Mesenchymal stem cell (in vitro differentiated cells and primary cell): Measurements from ENCODE around the gene SCAPER.
A peak's percentile ranks its signal among the peaks of the same experiment; 100 is the strongest.

ENCODE experiments used
- DNase-seq: peaks from one replicate; pipeline ENCODE4 v3.0.0-alpha.2; 2013
- H2AFZ ChIP-seq: one replicate; pipeline ENCODE4 v1.6.1; 2013; ENCODE audit warnings: low read depth, mild to moderate bottlenecking, control low read depth, inconsistent platforms, low read length, moderate library complexity
- H2AK5ac ChIP-seq: 2 replicates; pipeline ENCODE4 v1.6.1; 2013; ENCODE audit warnings: low read length, moderate library complexity, mild to moderate bottlenecking, inconsistent platforms; ENCODE audit not compliant: severe bottlenecking
- H2BK120ac ChIP-seq: one replicate; pipeline ENCODE4 v1.6.1; 2013; ENCODE audit warnings: low read depth, mild to moderate bottlenecking, inconsistent platforms, low read length, moderate library complexity
- H2BK12ac ChIP-seq, 2 experiments: one replicate each; pipeline ENCODE4 v1.6.1; 2013; ENCODE audit warnings: inconsistent platforms in 2 of 2, low read length in 2 of 2, mild to moderate bottlenecking in 2 of 2, moderate library complexity in 2 of 2, control low read depth in 1 of 2
- H2BK15ac ChIP-seq: one replicate; pipeline ENCODE4 v1.6.1; 2013; ENCODE audit warnings: mild to moderate bottlenecking, low read depth, inconsistent platforms; ENCODE audit not compliant: poor library complexity, severe bottlenecking
- H2BK5ac ChIP-seq: 2 replicates; pipeline ENCODE4 v1.6.1; 2013; ENCODE audit warnings: low read depth, mild to moderate bottlenecking, low read length, control low read depth, inconsistent platforms; ENCODE audit not compliant: poor library complexity, severe bottlenecking
- H3K14ac ChIP-seq, 2 experiments: one replicate each; pipeline ENCODE4 v1.6.1; 2013; ENCODE audit warnings: inconsistent platforms in 2 of 2, low read length in 2 of 2, control low read depth in 1 of 2, mild to moderate bottlenecking in 1 of 2, moderate library complexity in 1 of 2
- H3K18ac ChIP-seq, 2 experiments: one replicate each; pipeline ENCODE4 v1.6.1; 2013; ENCODE audit warnings: inconsistent platforms in 2 of 2, low read length in 2 of 2, control low read depth in 1 of 2, low read depth in 1 of 2, mild to moderate bottlenecking in 1 of 2
- H3K23ac ChIP-seq, 2 experiments: one replicate each; pipeline ENCODE4 v1.6.1; 2013; ENCODE audit warnings: inconsistent platforms in 2 of 2, low read length in 2 of 2, mild to moderate bottlenecking in 2 of 2, moderate library complexity in 2 of 2, control low read depth in 1 of 2
- H3K27ac ChIP-seq: 2 replicates; pipeline ENCODE4 v1.5.1; 2013; ENCODE audit warnings: mild to moderate bottlenecking, moderate library complexity, low read length, control low read depth, inconsistent platforms; ENCODE audit not compliant: poor library complexity, severe bottlenecking
- H3K27me3 ChIP-seq, 2 experiments: 2 replicates each; pipeline versions ENCODE4 v1.6.1 to v1.7.0; 2013; ENCODE audit warnings: low read length in 2 of 2, mild to moderate bottlenecking in 2 of 2, moderate library complexity in 2 of 2, control low read depth in 1 of 2, inconsistent platforms in 1 of 2; ENCODE audit not compliant: control insufficient read depth in 1 of 2, insufficient read depth in 1 of 2
- H3K36me3 ChIP-seq, 2 experiments: 2 replicates each; pipeline versions ENCODE4 v1.6.1 to v1.7.0; 2013; ENCODE audit warnings: low read length in 2 of 2, control low read depth in 1 of 2, inconsistent platforms in 1 of 2, low read depth in 1 of 2, mild to moderate bottlenecking in 1 of 2; ENCODE audit not compliant: insufficient read depth in 2 of 2, control insufficient read depth in 1 of 2
- H3K4ac ChIP-seq, 2 experiments: one replicate each; pipeline ENCODE4 v1.6.1; 2013; ENCODE audit warnings: inconsistent platforms in 2 of 2, low read length in 2 of 2, mild to moderate bottlenecking in 2 of 2, moderate library complexity in 2 of 2, control low read depth in 1 of 2, low read depth in 1 of 2
- H3K4me1 ChIP-seq: 2 replicates; pipeline ENCODE4 v1.6.1; 2013; ENCODE audit warnings: low read depth, low read length, control low read depth; ENCODE audit not compliant: control insufficient read depth, insufficient read depth
- H3K4me2 ChIP-seq: 2 replicates; pipeline ENCODE4 v1.6.1; 2013; ENCODE audit warnings: low read length, mild to moderate bottlenecking, inconsistent platforms; ENCODE audit not compliant: poor library complexity, severe bottlenecking
- H3K4me3 ChIP-seq, 2 experiments: 2 replicates each; pipeline versions ENCODE4 v1.5.1 to v1.7.0; 2013; ENCODE audit warnings: low read length in 2 of 2, mild to moderate bottlenecking in 2 of 2, control low read depth in 1 of 2, low read depth in 1 of 2; ENCODE audit not compliant: insufficient read depth in 1 of 2
- H3K79me1 ChIP-seq: replicated peaks from 2 replicates; pipeline ENCODE4 v1.6.1; 2013; ENCODE audit warnings: mild to moderate bottlenecking, control low read depth, low read length, inconsistent platforms; ENCODE audit not compliant: poor library complexity, severe bottlenecking
- H3K9ac ChIP-seq: 2 replicates; pipeline ENCODE4 v1.7.0; 2013; ENCODE audit warnings: mild to moderate bottlenecking, low read length, moderate library complexity
- H3K9me3 ChIP-seq: 2 replicates; pipeline ENCODE4 v1.7.0; 2013; ENCODE audit warnings: mild to moderate bottlenecking, low read length; ENCODE audit not compliant: control insufficient read depth
- H4K8ac ChIP-seq: one replicate; pipeline ENCODE4 v1.6.1; 2013; ENCODE audit warnings: inconsistent platforms, mild to moderate bottlenecking, low read length, moderate library complexity
- H4K91ac ChIP-seq: one replicate; pipeline ENCODE4 v1.6.1; 2013; ENCODE audit warnings: mild to moderate bottlenecking, low read length, inconsistent platforms
- WGBS: methylation state at CpG from one replicate; pipeline ENCODE4 v1.1.7; 2013; ENCODE audit warnings: mixed read lengths; 5-methylcytosine and 5-hydroxymethylcytosine counted together

The SCAPER gene

DNA sequence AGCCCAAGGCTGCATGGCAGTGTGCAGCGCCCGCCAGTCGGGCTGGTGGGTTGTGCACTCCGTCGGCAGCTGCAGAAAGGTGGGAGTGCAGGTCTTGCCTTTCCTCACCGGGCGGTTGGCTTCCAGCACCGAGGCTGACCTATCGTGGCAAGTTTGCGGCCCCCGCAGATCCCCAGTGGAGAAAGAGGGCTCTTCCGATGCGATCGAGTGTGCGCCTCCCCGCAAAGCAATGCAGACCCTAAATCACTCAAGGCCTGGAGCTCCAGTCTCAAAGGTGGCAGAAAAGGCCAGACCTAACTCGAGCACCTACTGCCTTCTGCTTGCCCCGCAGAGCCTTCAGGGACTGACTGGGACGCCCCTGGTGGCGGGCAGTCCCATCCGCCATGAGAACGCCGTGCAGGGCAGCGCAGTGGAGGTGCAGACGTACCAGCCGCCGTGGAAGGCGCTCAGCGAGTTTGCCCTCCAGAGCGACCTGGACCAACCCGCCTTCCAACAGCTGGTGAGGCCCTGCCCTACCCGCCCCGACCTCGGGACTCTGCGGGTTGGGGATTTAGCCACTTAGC, 564.3 kb downstream of the SCAPER start:
- no peaks in the 10 kb centered on the region for H3K36me3 ChIP-seq
- H2AK5ac ChIP-seq, result no peak overlapping the region
- no peak overlapping the region for H2AFZ ChIP-seq
- no peaks in the 10 kb centered on the region for H3K9me3 ChIP-seq
- DNase-seq, result no peak
- no peak overlapping the region for H3K9ac ChIP-seq
- H3K14ac ChIP-seq, result no peak overlapping the region
- WGBS, result 2% methylated on average over 30 of the region's 35 CpGs
- no peak overlapping the region for H3K18ac ChIP-seq
- H3K4me1 ChIP-seq, result peaks cover 46% of the 10 kb centered on the region
- no peak overlapping the region for H2BK5ac ChIP-seq
- H4K8ac ChIP-seq, result no peak overlapping the region
- H3K23ac ChIP-seq, result peak overlapping the region in 1 of 2 experiments; percentile 78
- peak overlapping the region in 1 of 2 experiments; percentile 47 for H3K4me3 ChIP-seq
- no peaks in the 10 kb centered on the region for H3K79me1 ChIP-seq
- H4K91ac ChIP-seq, result no peak overlapping the region
- H2BK120ac ChIP-seq, result no peak overlapping the region
- no peak overlapping the region for H2BK12ac ChIP-seq
- peak overlapping the region; percentile 24 for H3K4me2 ChIP-seq
- peaks cover 91 to 99% of the 10 kb centered on the region in 2 experiments for H3K27me3 ChIP-seq
- no peak overlapping the region for H2BK15ac ChIP-seq
- H3K27ac ChIP-seq, result no peak overlapping the region
- H3K4ac ChIP-seq, result no peak overlapping the region

DNA sequence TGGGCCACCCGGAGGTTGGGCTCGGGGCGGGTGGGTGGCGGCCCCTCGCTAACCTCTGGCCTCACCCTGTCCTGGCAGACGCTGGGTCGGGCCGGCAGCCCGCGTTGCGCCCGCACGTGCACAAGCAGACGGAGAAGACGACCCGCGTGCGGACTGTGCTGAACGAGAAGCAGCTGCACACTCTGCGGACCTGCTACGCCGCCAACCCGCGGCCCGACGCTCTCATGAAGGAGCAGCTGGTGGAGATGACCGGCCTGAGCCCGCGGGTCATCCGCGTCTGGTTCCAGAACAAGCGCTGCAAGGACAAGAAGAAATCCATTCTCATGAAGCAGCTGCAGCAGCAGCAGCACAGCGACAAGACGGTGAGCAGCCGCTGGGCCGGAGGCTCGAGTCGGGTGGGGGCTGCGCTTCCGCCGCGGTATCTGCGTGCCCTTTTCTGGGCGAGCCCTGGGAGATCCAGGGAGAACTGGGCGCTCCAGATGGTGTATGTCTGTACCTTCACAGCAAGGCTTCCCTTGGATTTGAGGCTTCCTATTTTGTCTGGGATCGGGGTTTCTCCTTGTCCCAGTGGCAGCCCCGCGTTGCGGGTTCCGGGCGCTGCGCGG, 564.8 kb downstream of the SCAPER start:
- no peak overlapping the region for H2AK5ac ChIP-seq
- no peak overlapping the region for H3K9ac ChIP-seq
- peaks cover 91 to 99% of the 10 kb centered on the region in 2 experiments for H3K27me3 ChIP-seq
- 2% methylated on average over 53 of the region's 53 CpGs for WGBS
- no peak overlapping the region for H3K18ac ChIP-seq
- peak overlapping the region; percentile 18 to 47 for H3K4me3 ChIP-seq
- H4K91ac ChIP-seq, result no peak overlapping the region
- H2BK120ac ChIP-seq, result no peak overlapping the region
- no peak overlapping the region for H4K8ac ChIP-seq
- H3K9me3 ChIP-seq, result no peaks in the 10 kb centered on the region
- no peaks in the 10 kb centered on the region for H3K36me3 ChIP-seq
- H3K4ac ChIP-seq, result no peak overlapping the region
- peaks cover 44% of the 10 kb centered on the region for H3K4me1 ChIP-seq
- no peak overlapping the region for H3K23ac ChIP-seq
- H3K14ac ChIP-seq, result no peak overlapping the region
- no peak overlapping the region for H2BK15ac ChIP-seq
- H2BK12ac ChIP-seq, result no peak overlapping the region
- H2AFZ ChIP-seq, result no peak overlapping the region
- H3K79me1 ChIP-seq, result no peaks in the 10 kb centered on the region
- DNase-seq, result peak; percentile 73
- no peak overlapping the region for H2BK5ac ChIP-seq
- H3K27ac ChIP-seq, result no peak overlapping the region
- peak overlapping the region; percentile 30 for H3K4me2 ChIP-seq

DNA sequence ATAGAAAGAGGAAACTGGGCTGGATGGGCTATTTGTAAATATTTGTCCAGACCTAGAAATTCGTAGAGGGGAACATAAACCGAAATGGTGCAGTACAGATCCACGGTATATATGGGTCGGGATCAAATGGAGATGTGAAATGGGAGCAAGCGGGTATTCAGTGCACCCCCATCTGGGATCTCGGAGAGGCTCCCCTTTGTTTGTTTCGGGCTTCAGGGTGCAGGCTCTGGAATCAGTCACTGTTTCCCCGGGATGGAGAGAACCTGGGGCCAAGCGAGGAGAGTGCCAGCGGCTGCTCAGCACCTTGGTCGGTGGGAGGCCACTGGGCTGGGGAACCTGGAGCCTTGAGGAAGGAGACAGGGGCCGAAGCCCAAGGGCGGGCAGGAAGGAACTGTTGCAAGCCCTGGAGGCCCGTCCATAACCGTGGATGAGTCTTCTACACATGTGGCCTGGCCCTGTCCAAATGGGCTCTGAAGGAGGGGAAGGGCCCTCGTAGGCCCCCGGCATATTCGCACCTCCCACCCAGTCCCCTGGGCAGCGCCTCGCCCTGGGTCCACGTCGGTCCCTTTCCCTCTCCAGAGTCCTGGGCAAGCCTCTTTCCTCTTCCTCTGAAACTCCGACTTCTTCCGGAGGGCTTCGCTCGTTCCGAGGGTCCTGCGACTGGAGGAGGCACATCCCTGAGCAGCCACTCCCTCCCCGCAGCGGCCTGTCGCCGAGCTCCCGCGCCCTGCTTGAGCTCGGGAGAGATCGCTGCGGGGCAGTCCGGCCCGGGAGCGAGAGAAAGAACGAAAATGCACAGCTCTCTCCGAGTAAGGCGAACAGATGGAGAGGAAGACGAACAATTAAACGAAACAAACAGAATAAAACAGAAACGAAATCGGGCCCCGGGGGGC, 565.6 kb downstream of the SCAPER start:
- Histone ChIP-seq H3K4ac (no peak overlapping the region), H2AFZ (no peak overlapping the region), H3K79me1 (no peaks in the 10 kb centered on the region), H4K91ac (no peak overlapping the region), H2BK12ac (no peak overlapping the region), H3K9me3 (no peaks in the 10 kb centered on the region), H3K4me3 (peak overlapping the region; percentile 14 to 47), H3K4me1 (peaks cover 47% of the 10 kb centered on the region), H3K27me3 (peaks cover 91 to 99% of the 10 kb centered on the region in 2 experiments), H2AK5ac (no peak overlapping the region), H2BK120ac (no peak overlapping the region), H3K14ac (no peak overlapping the region), H3K23ac (peak overlapping the region in 1 of 2 experiments; percentile 67), H3K27ac (no peak overlapping the region), H2BK5ac (no peak overlapping the region), H3K36me3 (no peaks in the 10 kb centered on the region), H3K9ac (no peak overlapping the region), H4K8ac (no peak overlapping the region), H2BK15ac (no peak overlapping the region), H3K18ac (no peak overlapping the region), H3K4me2 (peak overlapping the region; percentile 30)
- 3% methylated on average over 48 of the region's 48 CpGs for WGBS
- DNase-seq, result peak; percentile 68
